ENCODE results near the gene CD9.

The CD9 gene

GRCh38 chr12:6241495-6241894 is 41.3 kb downstream of the CD9 start:
- DNase-seq (ENCODE audit: low read depth in 2 of 2), result no peak

GRCh38 chr12:6249580-6249979 is 49.4 kb downstream of the CD9 start:
- DNase-seq (ENCODE audit: low read depth in 2 of 2), result no peak

GRCh38 chr12:6250343-6250742 is 50.1 kb downstream of the CD9 start:
- DNase-seq (ENCODE audit: low read depth in 2 of 2), result no peak

- DNase-seq (ENCODE audit: low read depth in 2 of 2), result no peak
Measured at GRCh38 chr12:6253278-6253677, 53.1 kb downstream of the CD9 start.

- no peak for DNase-seq (ENCODE audit: low read depth in 2 of 2)
Measured at GRCh38 chr12:6254491-6254890, 54.3 kb downstream of the CD9 start.

GRCh38 chr12:6257007-6257406 is 56.8 kb downstream of the CD9 start:
- DNase-seq (ENCODE audit: low read depth in 2 of 2), result no peak

GRCh38 chr12:6262211-6262610 is 62.0 kb downstream of the CD9 start:
- DNase-seq (ENCODE audit: low read depth in 2 of 2), result no peak

- DNase-seq (ENCODE audit: low read depth in 2 of 2), result no peak
Measured at GRCh38 chr12:6262623-6263022, 62.4 kb downstream of the CD9 start.

GRCh38 chr12:6263931-6264330 is 63.7 kb downstream of the CD9 start:
- DNase-seq (ENCODE audit: low read depth in 2 of 2), result no peak

- DNase-seq (ENCODE audit: low read depth in 2 of 2), result no peak
Measured at GRCh38 chr12:6264402-6265037, 64.3 kb downstream of the CD9 start.

GRCh38 chr12:6265038-6265405 is 64.8 kb downstream of the CD9 start:
- no peak for DNase-seq (ENCODE audit: low read depth in 2 of 2)

GRCh38 chr12:6266541-6266966 is 66.4 kb downstream of the CD9 start:
- no peak for DNase-seq (ENCODE audit: low read depth in 2 of 2)

GRCh38 chr12:6266971-6267721 is 66.9 kb downstream of the CD9 start:
- DNase-seq (ENCODE audit: low read depth in 2 of 2), result no peak

- DNase-seq (ENCODE audit: low read depth in 2 of 2), result no peak
Measured at GRCh38 chr12:6268484-6269157, 68.4 kb downstream of the CD9 start.

GRCh38 chr12:6269986-6270385 is 69.8 kb downstream of the CD9 start:
- DNase-seq (ENCODE audit: low read depth in 2 of 2), result no peak

- DNase-seq (ENCODE audit: low read depth in 2 of 2), result no peak
Measured at GRCh38 chr12:6271281-6271680, 71.1 kb downstream of the CD9 start.

- no peak for DNase-seq (ENCODE audit: low read depth in 2 of 2)
Measured at GRCh38 chr12:6272300-6273204, 72.4 kb downstream of the CD9 start.

GRCh38 chr12:6273205-6273540 is 73.0 kb downstream of the CD9 start:
- DNase-seq (ENCODE audit: low read depth in 2 of 2), result no peak

GRCh38 chr12:6273541-6274230 is 73.5 kb downstream of the CD9 start:
- no peak for DNase-seq (ENCODE audit: low read depth in 2 of 2)

GRCh38 chr12:6274231-6275221 is 74.3 kb downstream of the CD9 start:
- no peak for DNase-seq (ENCODE audit: low read depth in 2 of 2)
